ENCODE measurements around the gene TOR4A. TPM values are rescaled to one million over a fixed set of nuclear protein-coding genes. Genes with fewer than 3 reads are reported as not detected.

TOR4A gene
- total and polyA plus RNA-seq, 2 donors (not counting 1 experiment from before 2014, with no cell fraction given) = 8.3 to 15.3 TPM

GRCh38 chr9:137303151-137303892 lies 25.8 kb downstream of the TOR4A start:
- POLR2A ChIA-PET = interaction anchor here (1.1 kb wide), 1 partner anchor 17 kb away, joined by 4 read pairs; no protein-coding TSS in a partner anchor
- peak overlapping the region; percentile 20 for H3K27ac Mint-ChIP-seq

More at GRCh38 chr9:137303151-137303892, 25.8 kb downstream of the TOR4A start:
- peaks cover 5% of the 10 kb centered on the region for H4K20me1 ChIP-seq (ENCODE audit: control insufficient read depth, insufficient read depth, low read length, poor library complexity, severe bottlenecking)
- Mint-ChIP-seq H3K4me1 (peaks cover 20% of the 10 kb centered on the region), H3K9me3 (ENCODE audit: insufficient read depth) (no peaks in the 10 kb centered on the region), H3K27me3 (peaks cover 7% of the 10 kb centered on the region), H3K4me3 (peak overlapping the region; percentile 49)
- H3K9me3 ChIP-seq (ENCODE audit: control extremely low read depth in 1 of 3, control insufficient read depth in 2 of 3, insufficient read depth in 1 of 3, low read length in 2 of 3) = peaks cover 0 to 22% (median 0%) of the 10 kb centered on the region in 3 donors
- H3K27ac ChIP-seq (ENCODE audit: low read length in 2 of 2) = no peak overlapping the region
- WGBS (ENCODE audit: insufficient coverage) = 75% methylated on average over 20 of the region's 23 CpGs
- intact Hi-C loops (cut with micrococcal nuclease) = no loop called here
- ATAC-seq (ENCODE audit: low read depth) (no peak), DNase-seq (no peak)
- H3K4me2 ChIP-seq (replicated peaks; ENCODE audit: low read depth, low read length, poor library complexity, severe bottlenecking) = peak overlapping the region; percentile 96
- H3K4me1 ChIP-seq (ENCODE audit: control insufficient read depth in 2 of 2, insufficient read depth in 2 of 2, low read length in 2 of 2) = peaks cover 46 to 51% of the 10 kb centered on the region in 2 donors
- TF ChIP-seq CTCF (IDR thresholded peaks at IDR 0.05) (no peak), EZH2 (IDR thresholded peaks at IDR 0.05; ENCODE audit: borderline replicate concordance, insufficient read depth, low read depth, low read length, poor library complexity, severe bottlenecking) (no peak)
- CTCF ChIA-PET = interaction anchor here (1.1 to 4.1 kb wide), 7 partner anchors 13 to 141 kb away, joined by 3 to 25 read pairs (median 7); partner anchors contain the start of genes EXD3 and NOXA1
- H3K9ac ChIP-seq (ENCODE audit: low read length) = peak overlapping the region; percentile 71
- H2AFZ ChIP-seq (ENCODE audit: insufficient read depth, low read depth, low read length, poor library complexity, severe bottlenecking) = peak overlapping the region; percentile 85
- peak overlapping the region in 2 of 5 experiments; percentile 50 to 63 for H3K4me3 ChIP-seq (ENCODE audit: control extremely low read depth in 1 of 5, extremely low read depth in 1 of 5, insufficient read depth in 1 of 5, low read depth in 2 of 5, low read length in 4 of 5)
- H3K36me3 ChIP-seq (replicated peaks in 1 of 2; ENCODE audit: control extremely low read depth in 1 of 2, control insufficient read depth in 1 of 2, extremely low read depth in 1 of 2, insufficient read depth in 2 of 2, low read length in 1 of 2) = no peaks in the 10 kb centered on the region
- H3K79me2 ChIP-seq (ENCODE audit: control insufficient read depth, insufficient read depth, low read length) = no peaks in the 10 kb centered on the region
- peaks cover 0 to 63% (median 30%) of the 10 kb centered on the region in 4 experiments for H3K27me3 ChIP-seq (replicated peaks in 1 of 4; ENCODE audit: control extremely low read depth in 1 of 4, control insufficient read depth in 3 of 4, insufficient read depth in 4 of 4, low read length in 3 of 4)

All from B cell (primary cell).